Renal cortex interstitium (tissue), 11 donors: ENCODE measurements around the gene VDAC2. TPM values are rescaled to one million over a fixed set of nuclear protein-coding genes. Genes with fewer than 3 reads are reported as not detected.

Source experiments
- DNase-seq, 11 donors: peaks; one replicate each; pipeline ENCODE4 v3.0.0-alpha.2; 2013; ENCODE audit warnings: low read depth in 9 of 11, low spot score in 4 of 11; ENCODE audit errors: extremely low read depth in 1 of 11
- polyA plus RNA-seq, 3 donors: library from polyadenylated mRNA; unstranded; fragments of 120-200 nt; gene quantifications; one replicate each; pipeline ENCODE4 v1.2.1, GENCODE V29; 2013; ENCODE audit not compliant: insufficient read length in 3 of 3

VDAC2 gene
- polyA plus RNA-seq, 3 donors: 207 to 263 (median 238) TPM

DNA sequence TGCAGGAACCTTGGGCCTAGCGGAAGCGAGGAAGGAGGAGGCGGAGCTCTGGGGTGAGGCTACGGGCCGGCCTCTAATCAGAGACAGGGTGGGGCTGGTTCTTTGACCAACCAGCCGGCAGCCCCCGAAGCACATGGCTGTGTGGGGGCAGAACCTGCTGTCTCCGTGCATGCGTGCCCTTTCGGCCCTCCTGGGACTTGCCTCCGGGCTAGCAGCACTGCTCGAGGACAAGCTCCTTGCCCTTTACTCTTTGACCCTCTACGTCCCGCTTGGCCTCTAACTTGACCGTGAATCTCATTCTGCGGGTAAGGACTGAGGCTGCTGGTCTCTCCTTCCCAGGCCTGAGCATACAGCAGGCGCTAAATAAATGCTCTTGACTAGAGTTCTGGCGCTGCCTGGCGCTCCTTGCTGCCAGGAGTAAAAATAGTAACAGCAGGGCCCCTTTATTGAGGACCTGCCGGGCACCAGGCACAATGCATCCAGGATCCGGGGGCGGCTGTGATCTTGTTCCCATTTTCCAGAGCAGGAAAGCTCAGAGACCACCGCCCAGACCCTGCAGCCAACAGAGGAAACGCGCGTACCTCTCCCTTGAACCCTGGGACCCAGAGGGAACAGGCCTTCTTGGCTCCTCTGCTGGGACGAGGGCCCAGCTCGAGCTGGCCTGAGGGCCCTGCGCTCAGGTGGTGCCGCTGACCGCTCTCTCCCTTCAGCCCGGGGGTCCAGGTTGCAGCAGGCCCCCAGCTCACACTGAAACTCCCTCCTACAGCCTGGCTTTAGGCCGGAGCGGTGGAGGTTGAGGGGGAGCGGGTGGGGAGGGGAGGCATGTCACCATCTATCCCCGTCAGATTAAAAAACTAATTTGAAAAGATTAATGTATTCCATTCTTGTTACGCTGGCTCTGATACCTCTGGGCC is 27.8 kb downstream of the VDAC2 start:
- DNase-seq: peak in 1 of 11 donors; percentile 21

DNA sequence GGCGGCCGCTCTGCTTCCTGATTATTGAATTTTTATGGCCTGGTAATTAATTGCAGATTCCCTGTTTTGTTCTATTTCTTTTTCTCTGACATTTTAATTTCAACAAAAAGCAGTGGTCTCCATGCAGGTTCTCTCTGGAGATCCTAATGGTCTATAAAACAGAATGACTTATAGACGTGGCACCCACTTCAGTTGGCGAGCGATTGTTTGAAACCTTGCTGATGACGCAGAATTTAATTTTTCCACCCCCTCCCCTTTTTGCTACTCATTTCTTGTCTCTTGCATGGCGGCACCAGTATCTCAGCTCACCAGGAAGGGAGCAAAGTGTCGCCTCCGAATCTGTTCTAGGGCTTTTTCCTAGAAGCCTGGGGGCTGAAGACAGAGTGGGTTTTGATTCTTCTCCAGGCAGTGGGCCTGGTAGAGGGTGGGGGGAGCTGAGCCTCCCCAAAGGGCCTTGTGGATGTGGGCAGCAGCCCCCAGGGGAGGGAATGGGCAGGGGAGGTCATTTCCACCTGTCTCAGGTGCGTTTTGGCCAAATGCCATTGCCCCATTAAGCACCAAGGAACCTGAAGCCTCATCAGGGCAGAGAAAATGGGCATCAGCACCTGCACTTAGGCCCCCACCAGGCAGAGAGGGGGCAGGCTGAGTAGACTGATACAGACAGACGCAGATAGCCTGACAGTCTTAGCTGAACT is 28.6 kb downstream of the VDAC2 start:
- DNase-seq: no peak

DNA sequence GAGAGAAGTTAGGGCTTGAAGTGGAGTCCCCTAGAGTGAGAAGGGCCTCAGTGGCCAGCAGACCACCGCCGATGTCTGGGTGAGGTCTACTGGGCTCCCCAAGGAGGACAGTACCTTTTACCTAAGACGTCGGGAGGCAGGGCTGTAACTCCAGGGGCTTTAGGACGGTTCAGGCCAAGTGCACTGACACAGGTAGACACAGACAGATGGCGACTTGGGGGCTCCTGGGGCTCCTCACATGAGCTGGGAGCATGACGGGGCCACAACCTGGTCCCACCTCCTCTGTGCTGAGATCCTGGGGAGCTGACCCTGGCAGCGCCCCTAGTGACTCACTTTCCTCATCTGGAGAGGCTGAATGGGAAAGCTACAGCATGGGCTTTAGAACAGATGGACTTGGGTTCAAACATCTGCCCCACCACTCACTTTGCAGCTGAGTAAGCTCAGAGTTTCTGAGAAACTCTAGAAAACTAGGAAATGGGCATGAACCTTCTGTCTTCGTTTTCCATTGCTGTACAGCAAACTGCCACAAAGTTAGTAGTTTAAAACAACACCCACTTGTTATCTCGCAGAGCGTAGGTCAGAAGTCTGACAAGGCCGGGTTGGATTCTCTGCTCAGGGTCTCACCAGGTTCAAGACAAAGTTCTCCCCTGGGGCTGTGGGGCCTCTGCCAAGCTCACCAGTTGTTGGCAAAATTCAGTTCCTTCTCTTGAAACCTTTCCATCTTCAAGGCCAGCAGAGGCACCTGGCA is 29.9 kb downstream of the VDAC2 start:
- DNase-seq: no peak

DNA sequence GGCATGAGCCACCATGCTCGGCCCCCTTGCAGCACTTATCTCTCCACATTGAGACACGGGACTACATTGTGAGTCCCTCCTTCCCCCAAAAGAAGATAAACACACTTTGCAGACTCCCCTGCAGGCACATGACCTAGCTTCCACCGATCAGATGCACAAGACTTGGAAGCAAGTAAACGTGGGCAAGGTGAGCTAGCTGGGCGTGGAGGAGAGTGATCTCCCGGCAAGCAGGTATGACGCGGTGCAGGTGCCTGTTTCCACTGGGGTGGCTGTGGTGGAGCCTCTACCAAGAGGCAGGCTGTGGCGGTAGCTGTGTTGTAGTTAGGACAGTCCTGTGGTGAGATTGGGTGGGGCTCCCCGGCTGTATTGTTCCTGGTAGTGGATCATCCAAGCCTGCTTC is 32.8 kb downstream of the VDAC2 start:
- DNase-seq: no peak

DNA sequence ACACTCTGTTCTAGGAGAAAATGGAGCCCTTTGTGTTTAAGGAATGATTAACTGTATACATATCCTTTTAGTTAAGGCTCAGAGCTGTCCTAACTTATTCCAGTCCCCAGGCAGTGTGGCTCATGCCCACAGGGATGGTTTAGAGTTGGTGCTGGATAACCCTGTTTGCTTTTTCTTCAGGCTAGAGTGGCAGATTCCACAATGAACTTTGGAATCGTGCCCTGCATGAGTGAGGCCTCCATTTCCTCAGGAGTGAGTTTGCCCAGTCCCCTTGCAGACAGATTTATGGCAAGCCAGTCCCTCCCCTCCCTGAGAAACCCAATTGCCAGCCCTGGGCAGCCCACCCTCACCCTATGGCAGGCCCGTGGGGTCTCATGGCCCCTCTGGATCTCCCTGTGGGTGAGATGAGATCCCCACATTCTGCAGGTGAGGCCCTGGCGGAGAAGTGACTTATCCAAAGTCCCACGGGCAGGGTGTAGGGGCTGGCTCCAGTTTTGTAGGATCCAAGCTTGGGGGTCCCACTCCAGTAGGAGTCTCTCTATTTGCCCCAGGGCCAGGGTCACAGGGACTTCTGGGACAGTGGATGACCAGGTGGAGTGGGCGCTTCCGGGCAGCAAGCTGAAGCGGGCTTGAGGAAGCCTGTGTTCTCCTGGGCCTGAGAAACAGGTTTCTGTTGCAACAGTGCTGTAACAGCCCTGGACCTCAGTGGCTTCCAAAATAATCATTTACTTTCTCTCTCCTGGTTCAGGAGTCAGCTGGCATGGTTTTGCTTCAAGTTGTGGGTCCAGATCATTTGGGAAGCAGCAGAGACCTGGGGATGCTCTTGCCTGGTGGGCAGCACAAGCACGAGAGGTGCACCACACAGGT is 34.1 kb downstream of the VDAC2 start:
- no peak for DNase-seq

DNA sequence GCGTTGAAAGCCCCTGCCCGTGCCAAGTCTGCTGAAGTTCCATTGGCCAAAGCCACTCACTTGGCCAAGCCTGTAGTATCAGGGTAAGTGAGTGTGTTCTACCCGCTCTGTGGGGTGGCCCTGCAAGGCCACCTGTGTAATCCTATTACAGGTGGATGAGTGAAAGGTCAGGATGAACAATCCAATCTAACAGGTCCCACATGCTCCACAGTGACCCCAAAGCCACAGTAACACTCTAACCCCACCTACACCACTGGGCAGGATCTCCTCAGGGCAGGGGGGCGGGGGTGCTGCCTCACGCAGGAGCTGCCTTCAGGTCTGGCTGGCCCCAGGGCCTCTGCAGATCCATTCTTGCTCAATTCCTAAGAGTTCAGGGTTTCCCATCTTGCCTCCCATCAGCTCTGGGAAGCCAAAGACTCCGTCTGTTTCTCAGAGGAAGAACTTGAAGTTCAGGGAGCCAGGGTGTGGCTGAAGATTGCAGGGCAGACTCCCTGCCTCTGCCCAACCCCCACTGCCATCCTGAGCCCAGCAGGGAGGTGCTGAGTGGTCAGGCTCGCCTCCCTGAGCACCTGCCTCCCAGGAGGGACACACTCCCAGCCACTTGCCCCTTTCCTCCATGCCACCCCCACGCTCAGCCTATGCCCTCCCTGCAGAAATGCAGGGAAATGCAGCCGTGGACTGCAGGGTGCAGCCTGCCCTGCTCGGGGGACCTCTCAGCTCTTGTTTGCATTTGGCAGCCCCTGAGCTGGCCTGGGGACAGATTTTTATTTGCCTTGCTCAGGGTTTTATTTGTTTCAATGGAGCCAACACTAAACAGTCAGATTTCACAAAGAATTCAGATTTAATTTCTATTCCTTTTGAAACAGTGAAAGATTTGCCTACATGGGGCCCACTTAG is 35.0 kb downstream of the VDAC2 start:
- no peak for DNase-seq

DNA sequence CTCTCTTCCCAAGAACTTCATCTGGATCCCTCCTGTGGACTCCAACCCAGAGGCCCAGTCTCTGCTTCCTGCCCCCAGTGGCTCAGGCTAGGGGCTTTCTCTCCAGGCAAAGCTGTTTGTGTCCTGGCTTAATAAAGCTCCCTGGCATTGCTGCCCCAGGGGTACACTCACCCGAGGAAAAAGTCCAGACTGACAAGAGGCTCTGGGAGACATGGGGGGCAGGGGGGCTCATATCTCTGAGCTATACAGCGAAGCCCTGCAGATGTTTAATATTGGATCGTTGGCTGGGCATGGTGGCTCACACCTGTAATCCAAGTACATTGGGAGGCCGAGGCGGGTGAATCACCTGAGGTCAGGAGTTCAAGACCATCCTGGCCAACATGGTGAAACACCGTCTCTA is 35.9 kb downstream of the VDAC2 start:
- DNase-seq: no peak

DNA sequence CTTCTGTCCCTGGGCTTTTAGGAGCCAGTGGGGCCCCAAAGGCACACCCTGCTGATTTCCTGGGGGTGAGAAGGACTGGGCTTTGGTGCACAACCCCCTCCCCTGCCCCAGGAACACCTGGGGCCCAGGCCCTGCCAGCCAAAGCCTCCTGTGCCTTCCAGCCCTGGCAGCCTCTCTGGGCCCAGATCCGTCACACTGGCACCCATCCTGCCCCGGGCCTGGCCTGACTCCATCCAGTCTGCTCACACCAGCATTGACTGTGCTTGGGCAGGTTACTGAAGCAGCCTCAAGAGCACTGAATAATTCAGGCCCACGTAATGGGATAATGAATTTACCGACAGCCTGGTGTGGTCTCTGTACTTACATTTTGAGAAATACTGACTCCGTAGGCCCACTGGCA is 37.2 kb downstream of the VDAC2 start:
- DNase-seq: no peak

DNA sequence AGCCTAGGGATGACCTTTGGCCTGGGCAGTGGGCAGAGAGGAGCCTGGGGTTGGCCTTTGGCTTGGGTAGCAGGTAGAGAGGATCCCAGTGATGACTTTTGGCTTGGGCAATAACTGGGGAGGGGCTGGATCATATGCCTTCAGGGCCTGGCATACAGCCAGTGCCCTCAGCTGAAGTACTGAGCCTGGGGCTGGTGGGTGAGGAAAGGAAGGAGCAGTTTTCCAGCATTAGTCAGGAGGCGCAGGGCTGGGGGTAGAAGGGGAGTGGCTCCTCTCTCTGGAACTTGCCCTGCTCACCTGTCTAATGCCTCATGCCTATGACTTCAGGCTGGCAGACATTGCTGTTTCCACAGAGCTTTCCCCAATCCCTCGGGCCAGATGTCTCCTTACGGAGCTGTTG is 40.3 kb downstream of the VDAC2 start:
- DNase-seq: no peak

DNA sequence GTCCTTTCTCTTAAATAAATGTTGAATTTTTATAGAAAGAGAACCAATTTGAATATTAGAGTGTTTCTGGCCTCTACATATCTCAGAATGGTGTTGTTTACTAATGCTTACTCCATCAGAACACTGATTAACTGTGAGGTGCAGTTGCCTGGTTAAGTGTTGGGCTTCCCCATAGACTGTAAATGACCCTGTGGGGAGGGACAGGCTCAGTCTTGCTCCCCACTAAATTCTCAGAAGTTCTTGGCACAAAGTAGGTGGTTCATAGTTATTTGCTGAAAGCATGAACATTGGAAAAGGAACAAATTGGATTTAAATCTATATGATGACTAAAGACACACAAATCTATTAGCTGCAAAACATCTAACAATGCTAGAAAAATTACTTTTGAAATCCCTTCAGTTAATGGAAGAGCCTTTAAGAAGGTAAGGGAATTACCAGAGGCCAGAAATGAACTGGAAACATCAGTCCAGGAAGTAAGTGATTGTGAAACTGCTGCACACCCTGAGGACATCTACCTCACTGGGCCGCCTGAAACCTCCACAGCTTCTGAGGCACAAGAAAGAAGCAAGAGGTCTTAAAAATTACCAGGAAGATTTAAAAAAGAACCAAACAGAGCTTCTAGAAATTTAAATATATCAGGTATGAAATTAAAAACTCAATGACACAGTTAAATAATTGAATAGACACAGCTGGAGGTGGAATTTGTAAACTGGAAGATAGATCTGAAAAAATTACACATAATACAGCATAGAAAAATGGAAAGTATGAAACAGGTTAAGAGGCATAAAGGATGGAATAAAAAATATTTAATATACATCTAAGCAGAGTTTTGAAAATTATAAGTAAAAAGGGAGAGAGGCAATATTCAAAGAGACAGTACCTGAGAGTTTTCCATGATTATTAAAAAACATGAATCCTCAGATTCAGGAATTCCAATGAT is 43.0 kb downstream of the VDAC2 start:
- no peak for DNase-seq

DNA sequence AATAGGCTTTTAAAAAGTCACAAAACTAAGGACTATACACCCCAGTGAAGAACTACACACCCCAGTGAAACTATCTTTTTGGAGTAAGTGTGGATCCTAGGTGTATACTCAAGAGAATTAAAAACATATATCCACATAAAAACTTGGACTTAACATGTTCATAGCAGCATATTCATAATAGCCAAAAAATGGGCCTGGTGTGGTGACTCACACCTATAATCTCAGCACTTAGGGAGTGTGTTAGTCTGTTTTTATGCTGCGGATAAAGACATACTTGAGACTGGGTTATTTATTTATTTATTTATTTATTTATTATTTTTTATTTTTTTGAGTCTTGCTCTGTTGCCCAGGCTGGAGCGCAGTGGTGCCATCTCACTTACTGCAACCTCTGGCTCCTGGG is 44.1 kb downstream of the VDAC2 start:
- no peak for DNase-seq

DNA sequence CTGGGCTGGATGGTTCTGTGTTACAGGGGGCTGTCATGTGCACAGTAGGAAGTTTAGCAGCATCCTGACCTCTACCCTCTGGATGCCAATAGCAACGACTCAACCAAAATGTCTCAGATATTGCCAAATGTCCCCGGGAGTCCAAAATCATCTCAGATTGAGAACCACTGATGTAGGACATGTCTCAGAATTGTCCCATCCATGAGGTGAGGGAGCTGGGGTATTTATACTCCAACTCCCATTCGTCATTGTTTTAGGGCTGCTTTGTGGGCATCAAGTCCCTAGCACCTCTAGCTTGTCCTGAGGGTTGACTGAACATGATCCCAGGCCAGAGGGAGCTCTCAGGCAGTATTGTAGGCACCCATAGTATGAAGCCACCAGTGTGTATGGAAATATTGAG is 50.4 kb downstream of the VDAC2 start:
- no peak for DNase-seq

DNA sequence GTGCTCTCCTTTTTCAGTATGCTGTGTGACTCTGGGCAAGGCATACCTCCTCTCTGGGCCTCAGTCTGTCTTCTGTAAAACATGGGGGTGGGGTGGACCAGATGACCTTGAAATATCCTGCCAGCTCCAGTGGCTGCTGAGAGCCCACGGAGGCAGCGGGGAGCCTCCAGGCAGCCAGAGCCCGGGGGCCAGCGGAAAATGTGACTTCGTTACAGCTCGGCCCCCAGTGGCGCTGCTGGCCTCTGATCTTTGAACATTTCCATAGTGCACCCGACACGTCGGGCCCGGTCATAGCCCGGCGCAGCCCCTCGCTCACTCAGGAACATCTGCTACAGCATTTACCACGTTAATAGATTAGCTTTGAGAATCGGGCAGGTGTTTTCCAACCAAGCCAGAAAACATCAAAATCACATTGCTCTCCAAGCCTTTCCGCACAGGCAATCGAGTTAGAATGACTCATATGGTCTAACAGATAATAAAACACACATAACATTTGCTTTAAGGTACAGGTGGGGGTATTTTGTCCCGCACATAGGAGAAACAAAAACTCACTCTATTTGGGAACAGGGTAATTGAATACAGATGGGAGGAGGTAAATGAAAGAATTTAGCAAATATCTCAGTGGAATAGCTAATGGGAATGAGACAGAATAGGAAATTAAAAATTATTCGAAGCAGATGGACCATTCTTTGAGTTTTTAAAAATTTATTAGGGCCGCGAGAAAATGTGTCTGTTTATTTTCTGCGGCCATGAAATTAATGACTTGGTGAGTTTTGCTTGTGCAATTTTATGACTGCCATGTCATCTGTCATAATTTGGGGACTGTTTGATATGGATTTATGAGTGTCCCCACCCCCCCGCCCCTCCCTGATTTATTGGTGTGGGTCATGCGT is 51.5 kb downstream of the VDAC2 start:
- no peak for DNase-seq

DNA sequence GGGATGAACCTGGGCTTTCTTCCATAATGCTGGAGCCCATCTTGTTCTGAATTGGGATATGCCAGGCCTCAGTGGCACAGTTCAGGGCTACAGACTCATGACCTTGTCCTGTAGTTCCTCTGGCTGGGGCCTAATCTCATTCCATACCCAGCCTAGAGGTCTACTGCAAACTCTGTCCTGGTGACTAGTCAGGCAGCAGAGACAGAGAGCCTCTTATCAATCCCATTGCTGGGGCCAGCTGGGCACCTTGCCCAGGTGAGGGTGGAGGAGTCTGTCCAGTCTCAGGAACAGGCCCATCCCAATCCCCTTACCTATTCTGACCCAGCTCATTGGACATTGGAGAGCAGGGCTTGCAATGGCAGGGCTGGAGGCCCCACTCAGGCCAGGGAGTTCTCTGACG is 53.2 kb downstream of the VDAC2 start:
- no peak for DNase-seq

DNA sequence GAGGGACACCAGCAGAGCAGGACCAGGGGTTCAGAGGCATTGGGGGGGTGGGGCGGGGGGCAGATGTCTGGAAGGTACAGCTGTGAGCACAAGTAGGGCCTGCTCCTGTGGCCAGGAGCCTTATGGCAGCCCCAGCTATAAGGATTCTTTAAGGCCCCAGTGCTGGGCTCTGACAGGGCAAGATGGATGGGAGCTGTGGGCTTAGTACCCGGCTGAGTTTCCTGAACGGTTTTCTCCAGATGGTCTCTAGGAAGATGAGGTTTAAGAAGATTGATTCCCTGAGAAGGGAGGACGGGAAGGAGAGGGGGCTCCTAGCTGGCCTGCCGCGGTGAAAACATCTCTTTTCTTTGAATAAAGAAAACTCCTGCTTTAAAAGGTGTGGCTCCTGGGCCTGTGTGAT is 55.3 kb downstream of the VDAC2 start:
- DNase-seq: no peak

DNA sequence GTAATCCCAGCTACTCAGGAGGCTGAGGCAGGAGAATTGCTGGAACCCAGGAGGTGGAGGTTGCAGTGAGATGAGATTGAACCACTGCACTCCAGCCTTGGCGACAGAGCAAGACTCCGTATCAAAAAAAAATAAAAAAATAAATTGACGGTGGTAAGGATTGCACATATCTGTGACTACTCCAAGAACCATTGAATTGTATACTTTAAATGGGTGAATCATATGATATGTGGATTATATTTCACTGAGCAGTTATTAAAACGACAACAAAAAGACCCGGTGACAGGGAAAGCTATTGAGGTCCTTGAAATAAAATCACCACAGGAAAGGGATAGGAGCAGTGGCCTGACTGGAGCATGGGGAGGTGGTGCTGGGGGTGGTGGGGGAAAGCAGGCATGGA is 56.3 kb downstream of the VDAC2 start:
- no peak for DNase-seq
